Stomach (tissue), 9 donors: Measurements from ENCODE around the gene HDLBP. TPM values are rescaled to one million over a fixed set of nuclear protein-coding genes. Genes with fewer than 3 reads are reported as not detected.

Source experiments
- DNase-seq, 2 donors: peaks; one replicate each; pipeline versions ENCODE4 v3.0.0 to v3.0.0-alpha.2; 2013 to 2019
- H3K27ac ChIP-seq, 5 donors: fragments of 200-600 bp in 4 of 5; sonication (generic) in 4 of 5; one replicate each; pipeline ENCODE4 v1.5.1; 2013 to 2019; ENCODE audit warnings: mild to moderate bottlenecking in 1 of 5, moderate library complexity in 1 of 5
- H3K27me3 ChIP-seq, 3 donors: fragments of 200-600 bp; sonication (generic); one replicate each; pipeline ENCODE4 v1.5.1; 2017 to 2019; ENCODE audit warnings: mixed run types in 1 of 3
- H3K36me3 ChIP-seq, 4 donors: fragments of 200-600 bp; sonication (generic); 1 replicate in 3 of 4; 2 replicates in 1 of 4; pipeline ENCODE4 v1.5.1; 2016 to 2019
- H3K4me1 ChIP-seq, 4 donors: fragments of 200-600 bp; sonication (generic); one replicate each; pipeline ENCODE4 v1.5.1; 2016 to 2019
- H3K4me3 ChIP-seq, 4 donors: fragments of 200-600 bp; sonication (generic) in 3 of 4; one replicate each; pipeline ENCODE4 v1.5.1; 2016 to 2019; ENCODE audit warnings: mild to moderate bottlenecking in 1 of 4
- H3K9me3 ChIP-seq, 4 donors: fragments of 200-600 bp; sonication (generic); one replicate each; pipeline ENCODE4 v1.5.1; 2016 to 2019
- CTCF ChIP-seq, 7 experiments: fragments of 450-650 bp in 4 of 7; fragments of 200-600 bp in 3 of 7; sonication (generic) in 3 of 7; IDR thresholded peaks; one replicate each; pipeline ENCODE4 v1.5.1; 2016 to 2019; ENCODE audit warnings: antibody characterized with exemption in 7 of 7, control low read depth in 2 of 7, mild to moderate bottlenecking in 1 of 7
- EP300 ChIP-seq: sonication (generic); formaldehyde crosslinking; IDR thresholded peaks from one replicate; pipeline ENCODE4 v1.6.1; 2017; ENCODE audit warnings: antibody characterized with exemption
- POLR2A ChIP-seq, 4 donors: fragments of 450-650 bp; IDR thresholded peaks; one replicate each; pipeline ENCODE4 v1.6.1; 2016; ENCODE audit warnings: antibody characterized with exemption in 4 of 4, control low read depth in 2 of 4, mild to moderate bottlenecking in 1 of 4, moderate library complexity in 1 of 4
- POLR2AphosphoS5 ChIP-seq, 3 donors: sonication (generic); formaldehyde crosslinking; IDR thresholded peaks; one replicate each; pipeline ENCODE4 v1.6.1; 2016; ENCODE audit warnings: antibody characterized with exemption in 3 of 3
- WGBS, 5 donors: extraction: QIAGEN DNeasy Blood & Tissue Kit in 3 of 5; methylation state at CpG; one replicate each; pipeline versions ENCODE4 v1.1.5 to v1.1.7; 2013 to 2018; 5-methylcytosine and 5-hydroxymethylcytosine counted together
- intact Hi-C: fragments of 100-400 bp; cut with DNase I; formaldehyde crosslinking; loops from one replicate; pipeline ENCODE4 v1.15.1; 2023; ENCODE audit warnings: low total_unique reads
- polyA plus RNA-seq, 3 donors: library from polyadenylated mRNA; stranded (reverse); fragments of 200-250 nt; gene quantifications; one replicate each; pipeline ENCODE4 v1.2.3, GENCODE V29; 2013
- total RNA-seq, 5 donors: library from RNA; depleted of rRNA; stranded (reverse); fragments of >200 nt; gene quantifications; one replicate each; pipeline versions ENCODE4 v1.1.0 to v1.2.3, GENCODE V29; 2014 to 2016
- donor health status: healthy with polysubstance abuse.
- donor health status: Bipolar disorder and iron deficiency.
- donor health status: healthy.

The HDLBP gene
- total and polyA plus RNA-seq, 8 donors, result 171 to 752 (median 397) TPM

- Histone ChIP-seq H3K27me3 (peaks cover 0 to 19% (median 0%) of the 10 kb centered on the region in 3 donors), H3K9me3 (no peaks in the 10 kb centered on the region), H3K36me3 (peaks cover 6 to 36% (median 27%) of the 10 kb centered on the region in 4 donors), H3K4me3 (no peak overlapping the region), H3K4me1 (peaks cover 0 to 25% (median 7%) of the 10 kb centered on the region in 4 donors), H3K27ac (no peak overlapping the region)
- 72 to 84% (median 77%) methylated on average over 11 of the region's 11 CpGs for WGBS, 5 donors
- TF ChIP-seq CTCF (IDR thresholded peaks at IDR 0.05) (no peak), POLR2A (IDR thresholded peaks at IDR 0.05) (no peak), POLR2AphosphoS5 (IDR thresholded peaks at IDR 0.05) (no peak), EP300 (no peak)
- DNase-seq, result no peak
- intact Hi-C loops, result no loop called here
These were observed 129.5 kb downstream of the HDLBP start for GRCh38 chr2:241185961-241186360.

- Histone ChIP-seq H3K9me3 (no peaks in the 10 kb centered on the region), H3K27me3 (peaks cover 0 to 19% (median 0%) of the 10 kb centered on the region in 3 donors), H3K4me1 (peaks cover 0 to 14% (median 4%) of the 10 kb centered on the region in 4 donors), H3K4me3 (no peak overlapping the region), H3K27ac (no peak overlapping the region), H3K36me3 (peaks cover 6 to 45% (median 35%) of the 10 kb centered on the region in 4 donors)
- no peak for DNase-seq
- TF ChIP-seq EP300 (no peak), POLR2A (IDR thresholded peaks at IDR 0.05) (no peak), POLR2AphosphoS5 (IDR thresholded peaks at IDR 0.05) (no peak), CTCF (IDR thresholded peaks at IDR 0.05) (no peak)
- WGBS, 5 donors, result 72 to 80% (median 74%) methylated on average over 9 of the region's 9 CpGs
- intact Hi-C loops, result no loop called here
These were observed 130.6 kb downstream of the HDLBP start for GRCh38 chr2:241184901-241185300.

GRCh38 chr2:241183221-241183620 is 132.3 kb downstream of the HDLBP start:
- H3K36me3 ChIP-seq, result peaks cover 6 to 61% (median 50%) of the 10 kb centered on the region in 4 donors
- H3K27ac ChIP-seq, result no peak overlapping the region
- TF ChIP-seq EP300, result no peak
- no peak for TF ChIP-seq POLR2AphosphoS5 (IDR thresholded peaks at IDR 0.05)
- TF ChIP-seq POLR2A (IDR thresholded peaks at IDR 0.05), result no peak
- TF ChIP-seq CTCF (IDR thresholded peaks at IDR 0.05), result no peak
- intact Hi-C loops, result no loop called here
- no peak overlapping the region for H3K4me3 ChIP-seq
- H3K27me3 ChIP-seq, result peaks cover 0 to 12% (median 0%) of the 10 kb centered on the region in 3 donors
- no peak for DNase-seq
- no peaks in the 10 kb centered on the region for H3K9me3 ChIP-seq
- WGBS, 5 donors, result 90 to 97% (median 93%) methylated on average over 9 of the region's 9 CpGs
- H3K4me1 ChIP-seq, result peaks cover 0 to 4% (median 2%) of the 10 kb centered on the region in 4 donors

- DNase-seq, result no peak
These were observed 132.8 kb downstream of the HDLBP start for GRCh38 chr2:241182531-241183133.

More at GRCh38 chr2:241182531-241183133, 132.8 kb downstream of the HDLBP start:
- H3K9me3 ChIP-seq, result no peaks in the 10 kb centered on the region
- H3K4me1 ChIP-seq, result no peaks in the 10 kb centered on the region
- H3K27me3 ChIP-seq, result peaks cover 0 to 6% (median 0%) of the 10 kb centered on the region in 3 donors
- intact Hi-C loops, result no loop called here
- no peak overlapping the region for H3K4me3 ChIP-seq
- TF ChIP-seq POLR2AphosphoS5 (IDR thresholded peaks at IDR 0.05) (no peak), POLR2A (IDR thresholded peaks at IDR 0.05) (no peak), CTCF (IDR thresholded peaks at IDR 0.05) (no peak), EP300 (no peak)
- 92 to 94% (median 92%) methylated on average over 28 of the region's 28 CpGs for WGBS, 5 donors
- no peak overlapping the region for H3K27ac ChIP-seq
- H3K36me3 ChIP-seq, result peaks cover 6 to 66% (median 56%) of the 10 kb centered on the region in 4 donors
